Breast epithelium (tissue), 4 donors: Measurements from ENCODE around the gene NDUFS8. TPM values are rescaled to one million over a fixed set of nuclear protein-coding genes. Genes with fewer than 3 reads are reported as not detected.
"Not testable (repeated sequence)": the region's sequence is repeated elsewhere in the genome, so short reads cannot be mapped to it uniquely, and the experiment has no call there.

Experiments used
- DNase-seq, 2 donors: peaks; one replicate each; pipeline ENCODE4 v3.0.0-alpha.2; 2019; ENCODE audit warnings: low spot score in 2 of 2
- H3K27ac ChIP-seq, 2 donors: fragments of 200-600 bp; sonication (generic) in 1 of 2; one replicate each; pipeline ENCODE4 v1.5.1; 2016 to 2019; ENCODE audit warnings: mild to moderate bottlenecking in 1 of 2
- H3K27me3 ChIP-seq, 2 donors: fragments of 200-600 bp; sonication (generic) in 1 of 2; one replicate each; pipeline versions ENCODE4 v1.5.1 to v1.6.0; 2017 to 2019; ENCODE audit warnings: control low read depth in 1 of 2, mild to moderate bottlenecking in 1 of 2
- H3K36me3 ChIP-seq: fragments of 200-600 bp; one replicate; pipeline ENCODE4 v1.5.1; 2019
- H3K4me1 ChIP-seq, 2 donors: fragments of 200-600 bp; sonication (generic); one replicate each; pipeline ENCODE4 v1.5.1; 2016 to 2019; ENCODE audit warnings: control low read depth in 1 of 2
- H3K4me3 ChIP-seq, 3 donors: fragments of 200-600 bp; sonication (generic); 1 replicate in 2 of 3; 2 replicates in 1 of 3; pipeline ENCODE4 v1.5.1; 2016 to 2019; ENCODE audit warnings: mild to moderate bottlenecking in 3 of 3, moderate library complexity in 2 of 3
- H3K9me3 ChIP-seq, 2 donors: fragments of 200-600 bp; sonication (generic) in 1 of 2; one replicate each; pipeline ENCODE4 v1.5.1; 2016 to 2019; ENCODE audit warnings: control low read depth in 1 of 2
- POLR2A ChIP-seq: fragments of 450-650 bp; IDR thresholded peaks from one replicate; pipeline ENCODE4 v1.6.1; 2016; ENCODE audit warnings: antibody characterized with exemption, mild to moderate bottlenecking, moderate library complexity
- POLR2AphosphoS5 ChIP-seq, 3 donors: sonication (generic); formaldehyde crosslinking; IDR thresholded peaks; one replicate each; pipeline ENCODE4 v1.6.1; 2017; ENCODE audit warnings: antibody characterized with exemption in 3 of 3
- intact Hi-C: fragments of 100-400 bp; cut with DNase I; formaldehyde crosslinking; loops from one replicate; pipeline ENCODE4 v1.15.1; 2023; ENCODE audit warnings: low total_unique reads
- total RNA-seq, 3 donors: library from RNA; depleted of rRNA; stranded (reverse); fragments of >200 nt; gene quantifications; one replicate each; pipeline ENCODE4 v1.1.0, GENCODE V29; 2016
- TF ChIP-seq, protein P1 (sequence below), 3 donors: fragments of 450-650 bp; IDR thresholded peaks; one replicate each; pipeline ENCODE4 v1.5.1; 2016 to 2017; ENCODE audit warnings: antibody characterized with exemption in 3 of 3, mild to moderate bottlenecking in 3 of 3, moderate library complexity in 3 of 3

Gene NDUFS8
- total RNA-seq = 100 to 1,000 TPM; 105 to 117 (median 117) TPM

DNA sequence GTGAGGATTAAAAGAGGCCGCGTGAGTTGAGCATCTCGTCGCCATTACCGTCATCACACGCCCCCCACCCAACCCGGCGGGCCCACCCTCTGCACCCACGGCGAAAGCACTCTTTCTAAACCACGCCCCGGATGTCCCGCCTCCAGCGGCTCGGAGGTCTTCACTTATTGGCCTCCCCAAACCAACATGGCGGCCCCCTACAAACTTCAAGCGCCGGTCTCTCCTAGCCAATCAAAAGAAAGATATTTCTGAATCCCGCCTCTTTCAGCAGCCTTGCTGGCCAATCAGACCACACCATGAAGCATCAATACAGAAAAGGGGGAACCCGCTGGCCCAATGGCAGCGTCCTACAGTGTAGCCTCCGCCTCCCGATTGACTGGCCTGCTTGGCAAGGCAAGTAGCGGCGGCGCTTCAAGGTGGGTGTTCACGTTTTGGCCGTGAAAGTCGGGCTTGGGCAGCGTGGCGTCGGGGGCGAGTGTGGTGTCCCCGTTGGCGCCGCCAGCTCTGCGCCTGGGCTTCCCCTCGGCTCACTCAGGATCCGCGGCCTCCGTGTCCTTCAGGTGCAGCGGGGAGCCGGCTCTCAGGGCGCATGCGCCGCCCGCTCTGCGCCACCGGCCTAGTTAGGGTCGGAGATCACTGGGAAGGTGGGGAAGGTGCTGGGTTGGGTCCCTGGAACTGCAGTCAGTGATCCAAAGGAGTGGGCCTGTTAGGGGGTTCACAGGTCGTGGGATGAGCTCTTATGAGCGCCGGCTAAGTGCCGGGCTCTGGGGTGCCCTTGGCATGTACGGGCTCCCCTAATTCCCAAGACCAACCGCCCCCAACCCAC lies at the start of gene NDUFS8:
Gene NDUFS8, plus strand, starts transcription at position 364 of the 826 bp plus-strand sequence. CDS start 1,471 bp downstream, outside the sequence.
- Histone ChIP-seq H3K4me3 (peak within 1 kb of the TSS; percentile 83), H3K36me3 (no peaks in the 10 kb centered on the region), H3K27me3 (no peaks in the 10 kb centered on the region), H3K27ac (peak within 1 kb of the TSS; percentile 84 to 88), H3K4me1 (peaks cover 4 to 9% of the 10 kb centered on the region in 2 donors), H3K9me3 (no peaks in the 10 kb centered on the region)
- intact Hi-C loops = no loop called here
- TF ChIP-seq, protein P1, sequence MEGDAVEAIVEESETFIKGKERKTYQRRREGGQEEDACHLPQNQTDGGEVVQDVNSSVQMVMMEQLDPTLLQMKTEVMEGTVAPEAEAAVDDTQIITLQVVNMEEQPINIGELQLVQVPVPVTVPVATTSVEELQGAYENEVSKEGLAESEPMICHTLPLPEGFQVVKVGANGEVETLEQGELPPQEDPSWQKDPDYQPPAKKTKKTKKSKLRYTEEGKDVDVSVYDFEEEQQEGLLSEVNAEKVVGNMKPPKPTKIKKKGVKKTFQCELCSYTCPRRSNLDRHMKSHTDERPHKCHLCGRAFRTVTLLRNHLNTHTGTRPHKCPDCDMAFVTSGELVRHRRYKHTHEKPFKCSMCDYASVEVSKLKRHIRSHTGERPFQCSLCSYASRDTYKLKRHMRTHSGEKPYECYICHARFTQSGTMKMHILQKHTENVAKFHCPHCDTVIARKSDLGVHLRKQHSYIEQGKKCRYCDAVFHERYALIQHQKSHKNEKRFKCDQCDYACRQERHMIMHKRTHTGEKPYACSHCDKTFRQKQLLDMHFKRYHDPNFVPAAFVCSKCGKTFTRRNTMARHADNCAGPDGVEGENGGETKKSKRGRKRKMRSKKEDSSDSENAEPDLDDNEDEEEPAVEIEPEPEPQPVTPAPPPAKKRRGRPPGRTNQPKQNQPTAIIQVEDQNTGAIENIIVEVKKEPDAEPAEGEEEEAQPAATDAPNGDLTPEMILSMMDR (IDR thresholded peaks at IDR 0.05) = no peak
- TF ChIP-seq POLR2A (no peak), POLR2AphosphoS5 (IDR thresholded peaks at IDR 0.05) (peak in 2 of 3 donors; percentile 57 to 74)
- DNase-seq = peak; percentile 96 to 99

DNA sequence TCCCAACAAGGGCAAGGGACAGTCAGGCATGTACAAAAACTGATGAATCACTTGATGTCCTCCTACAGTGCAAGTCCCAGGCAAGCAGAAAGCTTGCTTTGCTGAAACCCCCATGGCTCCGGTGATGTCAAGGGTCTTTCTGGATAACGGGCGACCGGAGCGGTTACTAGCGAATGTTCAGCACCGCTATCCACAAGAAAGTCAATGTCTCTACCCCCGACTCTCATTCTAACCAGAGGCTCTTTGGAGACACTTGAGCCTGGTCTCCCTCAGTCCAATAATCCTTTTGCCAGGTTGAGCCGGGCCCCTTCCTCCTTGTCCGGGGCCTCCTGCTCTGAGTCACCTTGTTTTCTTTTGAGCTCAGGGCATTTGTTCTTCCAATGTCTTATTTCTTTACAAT lies 49.3 kb upstream of the NDUFS8 start:
- H3K27ac ChIP-seq, H3K4me1 ChIP-seq, intact Hi-C loops, H3K9me3 ChIP-seq, H3K4me3 ChIP-seq, H3K36me3 ChIP-seq, H3K27me3 ChIP-seq, DNase-seq: not testable (repeated sequence)

DNA sequence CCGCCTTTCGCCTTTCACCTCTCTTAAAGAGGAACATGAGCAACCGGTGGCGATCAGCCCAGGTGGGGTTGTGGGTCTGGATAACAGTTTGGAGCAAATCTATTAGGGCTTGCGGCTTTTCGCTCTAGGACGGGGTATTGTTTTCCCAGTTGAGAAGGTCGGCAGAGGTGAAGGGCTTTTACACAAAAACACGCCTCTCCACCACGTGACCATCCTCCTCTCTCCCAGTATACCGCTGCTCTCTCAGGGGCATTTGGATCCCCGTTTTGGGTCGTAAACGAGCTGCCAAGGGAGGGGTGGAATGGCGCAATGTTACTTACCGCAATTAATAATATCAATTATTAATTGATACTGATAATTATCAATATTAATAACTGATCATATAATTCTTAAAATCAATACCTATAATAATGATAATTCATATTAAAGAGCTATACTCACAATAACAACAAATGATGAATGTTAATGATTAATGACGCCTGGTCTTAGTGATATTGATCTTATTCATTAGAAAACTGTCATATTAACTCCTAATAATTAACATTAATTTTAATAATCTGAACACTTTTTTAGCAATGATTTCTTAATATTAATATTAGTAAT lies 48.1 kb upstream of the NDUFS8 start:
- H3K27me3 ChIP-seq, H3K36me3 ChIP-seq, H3K4me1 ChIP-seq, intact Hi-C loops, H3K9me3 ChIP-seq, H3K4me3 ChIP-seq, H3K27ac ChIP-seq, DNase-seq: not testable (repeated sequence)

DNA sequence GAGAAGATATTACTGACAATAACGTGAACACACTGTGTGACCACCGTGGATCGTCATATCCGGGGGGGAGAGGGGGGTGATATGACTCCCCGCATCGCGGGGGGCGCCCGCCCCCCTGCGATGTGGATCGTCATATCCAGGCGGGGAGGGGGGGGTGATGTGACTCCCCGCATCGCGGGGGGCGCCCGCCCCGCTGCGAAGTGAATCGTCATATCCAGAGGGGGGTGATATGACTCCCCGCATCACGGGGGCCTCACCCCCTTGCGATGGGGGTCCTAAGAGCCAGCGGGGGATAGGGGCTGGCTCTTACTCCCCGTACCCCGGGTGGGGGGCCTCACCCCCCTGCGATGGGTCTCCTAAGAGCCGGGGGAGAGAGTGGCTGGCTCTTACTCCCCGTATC lies 46.5 kb upstream of the NDUFS8 start:
- H3K36me3 ChIP-seq = no peaks in the 10 kb centered on the region
- no peaks in the 10 kb centered on the region for H3K9me3 ChIP-seq
- H3K27ac ChIP-seq = no peak overlapping the region
- no peak for DNase-seq
- TF ChIP-seq, protein P1 (IDR thresholded peaks at IDR 0.05) = no peak
- TF ChIP-seq POLR2AphosphoS5 (IDR thresholded peaks at IDR 0.05) (no peak), POLR2A (no peak)
- no peak overlapping the region for H3K4me3 ChIP-seq
- intact Hi-C loops = no loop called here
- H3K27me3 ChIP-seq = no peaks in the 10 kb centered on the region
- H3K4me1 ChIP-seq = no peaks in the 10 kb centered on the region

DNA sequence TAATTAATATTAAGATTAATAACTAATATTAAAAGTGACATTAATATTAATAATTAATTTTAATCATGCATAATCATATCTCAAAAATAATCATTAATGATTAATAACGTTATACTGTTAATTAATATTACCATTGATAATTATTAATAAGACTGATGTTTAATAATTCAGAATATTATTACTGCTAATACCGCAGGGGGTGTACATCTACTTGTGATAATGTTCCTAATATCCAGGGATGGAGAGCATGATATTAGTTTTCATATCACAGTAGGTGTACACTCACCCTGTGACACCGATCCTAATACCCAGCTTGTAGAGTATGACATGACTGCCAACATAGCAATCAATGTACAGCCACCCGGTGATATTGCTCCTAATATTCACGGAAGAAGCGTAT lies 45.2 kb upstream of the NDUFS8 start:
- intact Hi-C loops, H3K27ac ChIP-seq, H3K4me1 ChIP-seq, DNase-seq, H3K9me3 ChIP-seq, H3K4me3 ChIP-seq, H3K27me3 ChIP-seq, H3K36me3 ChIP-seq: not testable (repeated sequence)

DNA sequence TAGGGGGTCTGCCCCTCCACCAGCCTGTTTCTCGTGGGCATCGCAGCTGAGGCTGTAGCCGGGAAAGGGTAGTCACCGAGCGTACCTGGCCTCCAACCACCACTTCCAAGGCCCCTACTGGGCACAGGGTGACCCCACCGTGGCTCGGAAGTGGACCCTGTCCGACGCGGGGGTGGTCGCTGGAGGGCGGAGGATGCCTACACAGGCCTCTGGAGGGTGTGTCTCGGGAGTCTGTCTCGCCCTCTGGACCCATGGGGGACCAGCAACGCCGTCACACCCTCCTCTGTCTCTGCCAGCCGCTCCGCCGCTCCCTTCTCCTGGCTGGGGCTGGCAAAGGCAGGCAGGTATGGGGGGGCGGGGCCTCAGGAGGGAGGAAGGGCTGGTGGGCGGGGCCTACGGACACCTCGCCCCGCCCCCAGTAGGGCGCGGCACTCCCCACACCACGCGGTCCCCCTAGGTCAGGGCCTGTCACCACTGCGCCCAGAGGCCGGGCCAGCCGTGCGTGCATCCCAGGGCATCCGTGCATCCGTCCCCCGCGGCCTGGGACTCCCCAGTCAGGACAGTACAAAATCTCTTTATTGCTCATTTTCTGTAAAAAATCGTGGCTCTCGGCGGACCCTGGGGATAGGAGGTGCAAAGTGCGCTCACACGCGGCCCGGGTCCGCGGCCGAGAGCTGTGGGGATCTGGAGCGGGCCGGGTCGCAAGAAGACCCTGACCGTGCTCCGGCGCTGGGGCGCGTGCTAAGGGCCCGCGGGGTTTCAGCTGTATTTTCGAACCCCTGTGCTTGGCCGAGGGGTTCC lies 39.7 kb upstream of the NDUFS8 start:
- DNase-seq, H3K27me3 ChIP-seq, intact Hi-C loops, H3K36me3 ChIP-seq, H3K27ac ChIP-seq, H3K9me3 ChIP-seq, H3K4me1 ChIP-seq: not testable (repeated sequence)
- H3K4me3 ChIP-seq = peak overlapping the region in 1 of 3 donors; percentile 15

DNA sequence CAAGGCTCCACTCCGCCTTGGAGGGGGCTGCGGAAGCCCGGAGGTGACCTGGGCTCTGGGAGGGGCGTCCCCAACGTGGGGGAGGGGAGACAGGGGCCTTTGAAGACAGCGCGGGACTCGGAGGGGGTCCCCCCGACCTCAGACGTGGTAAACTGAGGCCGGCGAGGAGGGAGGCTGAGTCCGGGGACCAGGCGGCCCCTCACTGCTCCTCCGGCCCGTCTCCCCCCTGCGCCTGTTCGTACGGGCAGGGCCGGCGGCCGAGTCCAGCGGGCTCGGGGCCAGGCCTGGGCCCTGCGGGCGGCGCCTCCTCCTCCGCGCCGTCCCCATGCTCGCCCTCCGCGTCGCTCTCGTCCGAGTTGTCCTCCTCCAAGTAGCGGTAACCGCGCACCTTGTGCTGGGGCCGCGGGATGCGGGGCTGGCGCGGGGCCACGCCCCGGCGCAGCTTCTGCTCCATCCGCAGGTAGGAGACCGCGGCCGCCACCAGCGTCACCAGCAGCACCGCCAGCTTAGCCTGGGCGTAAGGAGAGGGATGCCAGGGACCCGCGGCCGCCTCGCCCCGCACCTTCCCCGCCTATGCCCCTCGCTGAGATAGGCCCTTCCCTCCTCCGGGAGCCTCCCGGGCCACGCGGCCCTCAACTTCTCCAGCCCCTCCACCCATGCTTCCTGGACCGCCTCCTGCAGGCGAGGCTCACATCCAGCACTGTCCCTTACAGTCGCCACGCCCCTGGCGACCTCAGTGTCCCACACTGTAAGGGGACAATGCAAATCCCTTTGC lies 38.9 kb upstream of the NDUFS8 start:
- peak overlapping the region in 1 of 3 donors; percentile 39 for H3K4me3 ChIP-seq
- intact Hi-C loops, H3K36me3 ChIP-seq, H3K27ac ChIP-seq, H3K9me3 ChIP-seq, H3K27me3 ChIP-seq, H3K4me1 ChIP-seq, DNase-seq: not testable (repeated sequence)
